Keratinocyte (primary cell): ENCODE measurements around the gene BMP7. TPM values are rescaled to one million over a fixed set of nuclear protein-coding genes. Genes with fewer than 3 reads are reported as not detected.

Experiments
- DNase-seq: peaks from one replicate; pipeline ENCODE4 v3.0.0-alpha.2; 2011; ENCODE audit warnings: low read depth, missing footprints, low spot score
- FAIRE-seq: peaks from 2 replicates; lab custom pipeline; 2011; peaks lifted over from hg19 to GRCh38; lab: Jason Lieb, UNC
- H2AFZ ChIP-seq: 2 replicates; pipeline ENCODE4 v1.6.0; 2012; ENCODE audit warnings: low read length, control low read depth, inconsistent platforms; ENCODE audit not compliant: control insufficient read depth
- H3K27ac ChIP-seq: 2 replicates; pipeline ENCODE4 v1.5.1; 2011; ENCODE audit warnings: low read length; ENCODE audit not compliant: control insufficient read depth, insufficient read depth
- H3K27me3 ChIP-seq: 3 replicates; pipeline ENCODE4 v1.6.0; 2011; ENCODE audit warnings: low read length; ENCODE audit not compliant: control insufficient read depth, insufficient read depth; ENCODE audit errors: extremely low read depth
- H3K36me3 ChIP-seq, 2 experiments: 2 replicates in 1 of 2; 3 replicates in 1 of 2; pipeline ENCODE4 v1.5.1; 2011; ENCODE audit warnings: low read length in 2 of 2, mild to moderate bottlenecking in 1 of 2; ENCODE audit not compliant: control insufficient read depth in 2 of 2, insufficient read depth in 2 of 2; ENCODE audit errors: extremely low read depth in 1 of 2
- H3K4me1 ChIP-seq: 3 replicates; pipeline ENCODE4 v1.5.1; 2011; ENCODE audit warnings: low read length; ENCODE audit not compliant: control insufficient read depth, insufficient read depth; ENCODE audit errors: extremely low read depth
- H3K4me2 ChIP-seq: 3 replicates; pipeline ENCODE4 v1.6.0; 2011; ENCODE audit warnings: low read depth, low read length; ENCODE audit not compliant: control insufficient read depth, insufficient read depth; ENCODE audit errors: extremely low read depth
- H3K4me3 ChIP-seq, 3 experiments: fragments of 200-600 bp in 1 of 3; sonication (generic) in 1 of 3; 2 replicates in 2 of 3; 3 replicates in 1 of 3; pipeline ENCODE4 v1.5.1; 2011 to 2016; ENCODE audit warnings: low read length in 3 of 3, mild to moderate bottlenecking in 3 of 3, control low read depth in 2 of 3, inconsistent platforms in 1 of 3, low read depth in 1 of 3, mixed read lengths in 1 of 3, mixed run types in 1 of 3, moderate library complexity in 1 of 3; ENCODE audit not compliant: control insufficient read depth in 2 of 3, insufficient read depth in 2 of 3; ENCODE audit errors: extremely low read depth in 1 of 3
- H3K79me2 ChIP-seq: 2 replicates; pipeline ENCODE4 v1.6.0; 2012; ENCODE audit warnings: low read length; ENCODE audit not compliant: control insufficient read depth, insufficient read depth
- H3K9ac ChIP-seq: 3 replicates; pipeline ENCODE4 v1.6.0; 2011; ENCODE audit warnings: low read length; ENCODE audit not compliant: control insufficient read depth, insufficient read depth; ENCODE audit errors: extremely low read depth
- H3K9me1 ChIP-seq: 3 replicates; pipeline ENCODE4 v1.6.0; 2011; ENCODE audit warnings: low read length; ENCODE audit not compliant: control insufficient read depth, insufficient read depth; ENCODE audit errors: extremely low read depth
- H3K9me3 ChIP-seq: 2 replicates; pipeline ENCODE4 v1.5.1; 2012; ENCODE audit warnings: low read depth, low read length; ENCODE audit not compliant: control insufficient read depth
- H4K20me1 ChIP-seq: 3 replicates; pipeline ENCODE4 v1.6.0; 2011; ENCODE audit warnings: low read length; ENCODE audit not compliant: control insufficient read depth, insufficient read depth; ENCODE audit errors: extremely low read depth
- EZH2 ChIP-seq: IDR thresholded peaks from one replicate; pipeline ENCODE4 v1.6.1; 2012; ENCODE audit warnings: inconsistent platforms, mild to moderate bottlenecking, low read length, moderate library complexity
- dilution Hi-C: fragments of 300-500 bp; cut with MboI; formaldehyde crosslinking; loops from one replicate; pipeline ENCODE4 v1.7.0; 2020; ENCODE audit warnings: low sequenced_read_pairs; ENCODE audit not compliant: extremely low pct_ligation_motif_present
- polyA plus RNA-seq, 5 experiments: library from polyadenylated mRNA; depleted of rRNA in 3 of 5; stranded (reverse) in 3 of 5; stranded (forward) in 1 of 5; unstranded in 1 of 5; fragments of >200 nt; gene quantifications; 1 replicate in 1 of 5; 2 replicates in 3 of 5; 3 replicates in 1 of 5; pipeline versions ENCODE4 v1.2.1 to v1.2.3, GENCODE V29; 2011 to 2012; ENCODE audit warnings: missing spikeins in 2 of 5, low read depth in 1 of 5, low replicate concordance in 1 of 5
- TF ChIP-seq, protein P1 (sequence below), 3 experiments: IDR thresholded peaks in 1 of 3; conservative IDR thresholded peaks in 1 of 3; optimal IDR thresholded peaks in 1 of 3; 2 replicates in 2 of 3; 3 replicates in 1 of 3; pipeline versions ENCODE3 to v1.5.1; 2011; ENCODE audit warnings: low read length in 3 of 3, mild to moderate bottlenecking in 3 of 3, moderate library complexity in 2 of 3, control low read depth in 1 of 3, inconsistent platforms in 1 of 3; ENCODE audit not compliant: insufficient read depth in 2 of 3; ENCODE audit errors: extremely low read depth in 1 of 3

Gene BMP7
- polyA plus RNA-seq, 1 donor (not counting 4 experiments of a cell fraction or from before 2014, with no cell fraction given) = 0.29 TPM

DNA sequence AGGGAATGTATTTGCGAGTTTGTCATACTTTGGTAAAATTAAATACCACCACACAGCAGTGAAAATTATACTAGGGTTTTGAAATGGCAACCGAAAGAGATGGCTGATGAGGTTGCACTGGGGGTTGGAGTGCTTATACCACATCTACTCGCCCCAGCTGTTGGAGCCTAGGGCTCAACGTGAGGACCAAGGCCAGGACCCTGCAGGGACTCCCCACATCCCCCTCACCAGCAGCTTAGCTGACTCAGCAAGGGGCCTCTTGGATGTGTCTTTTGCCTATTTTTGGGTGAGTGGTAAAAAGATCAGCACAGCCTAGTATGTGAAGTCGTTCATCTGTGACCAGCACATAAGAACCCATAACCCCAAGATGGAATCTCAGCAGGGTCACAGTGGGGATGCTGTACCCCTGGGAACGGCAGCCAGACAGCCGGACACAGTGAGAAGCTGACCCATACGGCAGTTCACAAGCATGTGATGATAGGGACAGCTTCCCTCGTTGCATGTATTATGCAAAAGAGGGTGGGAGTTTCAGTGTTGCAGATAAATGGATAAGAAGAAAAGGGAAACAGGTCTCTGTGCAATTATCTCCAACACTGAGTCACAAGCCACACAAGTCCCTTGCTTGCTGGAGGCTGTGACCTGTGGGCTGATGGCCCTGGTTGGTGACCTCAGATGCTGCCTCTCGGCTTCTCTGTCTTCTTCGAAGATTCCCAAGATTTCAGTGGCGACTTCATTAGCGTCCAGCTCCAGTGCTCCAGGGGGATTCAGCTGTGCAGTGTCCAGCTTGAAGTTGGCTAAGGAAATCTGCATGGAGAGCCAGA is 42.2 kb upstream of the BMP7 start:
- dilution Hi-C loops = no loop called here
- H3K27me3 ChIP-seq = peaks cover 42% of the 10 kb centered on the region

DNA sequence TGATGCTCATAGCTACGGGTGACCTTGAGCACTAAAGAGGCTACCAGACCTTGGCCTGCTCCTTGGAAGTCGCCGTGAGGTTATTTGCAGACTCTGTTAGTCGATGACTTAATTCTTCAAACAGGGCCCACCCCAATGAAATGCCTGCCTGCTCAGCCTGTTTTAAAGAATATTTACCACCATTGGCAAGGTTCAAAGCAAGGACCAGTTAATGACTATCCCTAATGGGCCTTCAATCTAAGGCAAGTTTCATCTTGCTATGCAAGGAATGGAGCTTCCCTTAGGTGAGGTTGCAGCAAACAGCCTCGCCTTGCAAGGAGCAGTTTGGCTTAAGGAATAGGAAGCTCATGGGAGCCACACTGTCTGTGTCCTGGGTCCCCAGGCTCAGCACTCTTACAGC is 40.3 kb upstream of the BMP7 start:
- Histone ChIP-seq H3K27ac (no peak overlapping the region), H3K9me3 (no peaks in the 10 kb centered on the region), H3K9ac (no peak overlapping the region), H2AFZ (no peak overlapping the region), H3K36me3 (no peaks in the 10 kb centered on the region), H3K4me3 (no peak overlapping the region), H3K4me1 (no peaks in the 10 kb centered on the region), H3K27me3 (peaks cover 37% of the 10 kb centered on the region), H3K79me2 (no peaks in the 10 kb centered on the region), H3K4me2 (no peak overlapping the region), H3K9me1 (no peaks in the 10 kb centered on the region), H4K20me1 (no peaks in the 10 kb centered on the region)
- dilution Hi-C loops = no loop called here
- DNase-seq (no peak), FAIRE-seq (no peak)
- no peak for TF ChIP-seq EZH2
- TF ChIP-seq, protein P1, sequence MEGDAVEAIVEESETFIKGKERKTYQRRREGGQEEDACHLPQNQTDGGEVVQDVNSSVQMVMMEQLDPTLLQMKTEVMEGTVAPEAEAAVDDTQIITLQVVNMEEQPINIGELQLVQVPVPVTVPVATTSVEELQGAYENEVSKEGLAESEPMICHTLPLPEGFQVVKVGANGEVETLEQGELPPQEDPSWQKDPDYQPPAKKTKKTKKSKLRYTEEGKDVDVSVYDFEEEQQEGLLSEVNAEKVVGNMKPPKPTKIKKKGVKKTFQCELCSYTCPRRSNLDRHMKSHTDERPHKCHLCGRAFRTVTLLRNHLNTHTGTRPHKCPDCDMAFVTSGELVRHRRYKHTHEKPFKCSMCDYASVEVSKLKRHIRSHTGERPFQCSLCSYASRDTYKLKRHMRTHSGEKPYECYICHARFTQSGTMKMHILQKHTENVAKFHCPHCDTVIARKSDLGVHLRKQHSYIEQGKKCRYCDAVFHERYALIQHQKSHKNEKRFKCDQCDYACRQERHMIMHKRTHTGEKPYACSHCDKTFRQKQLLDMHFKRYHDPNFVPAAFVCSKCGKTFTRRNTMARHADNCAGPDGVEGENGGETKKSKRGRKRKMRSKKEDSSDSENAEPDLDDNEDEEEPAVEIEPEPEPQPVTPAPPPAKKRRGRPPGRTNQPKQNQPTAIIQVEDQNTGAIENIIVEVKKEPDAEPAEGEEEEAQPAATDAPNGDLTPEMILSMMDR (optimal IDR thresholded peaks at IDR 0.05 in 1 of 3, IDR thresholded peaks at IDR 0.05 in 1 of 3, conservative IDR thresholded peaks at IDR 0.05 in 1 of 3; ENCODE audit: extremely low read depth in 1 of 3, insufficient read depth in 2 of 3, low read length in 3 of 3) = no peak

More for the DNA sequence above, 42.2 kb upstream of the BMP7 start:
- Histone ChIP-seq H3K4me2 (no peak overlapping the region), H3K36me3 (no peaks in the 10 kb centered on the region), H3K9ac (no peak overlapping the region), H4K20me1 (no peaks in the 10 kb centered on the region), H3K27ac (no peak overlapping the region), H3K79me2 (no peaks in the 10 kb centered on the region), H2AFZ (no peak overlapping the region), H3K4me3 (no peak overlapping the region), H3K4me1 (no peaks in the 10 kb centered on the region), H3K9me3 (no peaks in the 10 kb centered on the region), H3K9me1 (no peaks in the 10 kb centered on the region)
- FAIRE-seq (no peak), DNase-seq (no peak)
- TF ChIP-seq, protein P1 (optimal IDR thresholded peaks at IDR 0.05 in 1 of 3, IDR thresholded peaks at IDR 0.05 in 1 of 3, conservative IDR thresholded peaks at IDR 0.05 in 1 of 3; ENCODE audit: extremely low read depth in 1 of 3, insufficient read depth in 2 of 3, low read length in 3 of 3) = no peak
- no peak for TF ChIP-seq EZH2
